Measurements from ENCODE around the gene KDF1.
A peak's percentile ranks its signal among the peaks of the same experiment; 100 is the strongest.

DNA sequence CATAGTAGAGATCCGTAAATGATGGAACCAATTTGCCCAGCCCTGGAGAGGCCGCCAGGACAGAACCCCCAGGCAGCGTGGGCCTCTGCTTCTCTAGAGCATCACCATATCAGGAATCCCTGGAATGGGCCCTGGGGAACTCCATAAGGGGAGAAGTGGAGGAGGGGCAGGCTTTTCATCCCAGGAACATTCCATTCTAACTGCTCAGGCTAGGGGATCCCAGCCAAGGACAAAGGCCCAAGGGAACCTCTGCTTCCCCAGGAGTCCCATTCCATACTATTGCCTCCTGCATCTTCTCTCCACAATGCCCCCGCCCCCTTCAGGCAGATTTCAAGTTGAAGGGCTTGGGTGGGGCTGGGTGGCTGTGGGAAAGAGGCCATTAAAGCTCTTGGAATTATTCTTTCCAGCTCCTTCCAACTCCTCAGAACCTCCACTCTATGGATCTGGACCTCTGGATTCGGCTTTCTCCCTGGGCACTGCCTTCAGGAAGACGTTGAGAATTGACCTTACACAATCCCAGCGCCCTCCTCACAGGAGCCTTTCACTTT, 39.2 kb upstream of the KDF1 start:
- TF ChIP-seq, protein P1, sequence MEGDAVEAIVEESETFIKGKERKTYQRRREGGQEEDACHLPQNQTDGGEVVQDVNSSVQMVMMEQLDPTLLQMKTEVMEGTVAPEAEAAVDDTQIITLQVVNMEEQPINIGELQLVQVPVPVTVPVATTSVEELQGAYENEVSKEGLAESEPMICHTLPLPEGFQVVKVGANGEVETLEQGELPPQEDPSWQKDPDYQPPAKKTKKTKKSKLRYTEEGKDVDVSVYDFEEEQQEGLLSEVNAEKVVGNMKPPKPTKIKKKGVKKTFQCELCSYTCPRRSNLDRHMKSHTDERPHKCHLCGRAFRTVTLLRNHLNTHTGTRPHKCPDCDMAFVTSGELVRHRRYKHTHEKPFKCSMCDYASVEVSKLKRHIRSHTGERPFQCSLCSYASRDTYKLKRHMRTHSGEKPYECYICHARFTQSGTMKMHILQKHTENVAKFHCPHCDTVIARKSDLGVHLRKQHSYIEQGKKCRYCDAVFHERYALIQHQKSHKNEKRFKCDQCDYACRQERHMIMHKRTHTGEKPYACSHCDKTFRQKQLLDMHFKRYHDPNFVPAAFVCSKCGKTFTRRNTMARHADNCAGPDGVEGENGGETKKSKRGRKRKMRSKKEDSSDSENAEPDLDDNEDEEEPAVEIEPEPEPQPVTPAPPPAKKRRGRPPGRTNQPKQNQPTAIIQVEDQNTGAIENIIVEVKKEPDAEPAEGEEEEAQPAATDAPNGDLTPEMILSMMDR (conservative IDR thresholded peaks at IDR 0.05; ENCODE audit: low read depth in 2 of 2): 0 out of 4 replicates have a peak, but pooled peaks of 1 of the 2 experiments have one; percentile 6
- TF ChIP-seq EZH2 (IDR thresholded peaks at IDR 0.05; ENCODE audit: low read depth, unreplicated experiment): no peak
- no peak for TF ChIP-seq JUNB (IDR thresholded peaks at IDR 0.05; ENCODE audit: unreplicated experiment)
- TF ChIP-seq POLR2AphosphoS5 (IDR thresholded peaks at IDR 0.05; ENCODE audit: low read depth): no peak; the same call in 1 of the 2 replicates
- no peak for TF ChIP-seq EZH2phosphoT487 (IDR thresholded peaks at IDR 0.05; ENCODE audit: unreplicated experiment)
- TF ChIP-seq STAT1 (IDR thresholded peaks at IDR 0.05; ENCODE audit: unreplicated experiment): no peak
- TF ChIP-seq CREB1 (CRISPR knock-in tag; IDR thresholded peaks at IDR 0.05; ENCODE audit: low read depth): peak; percentile 47
- no peak for TF ChIP-seq ZNF331 (CRISPR knock-in tag; IDR thresholded peaks at IDR 0.05; ENCODE audit: low read depth)
